ENCODE data around the gene AUTS2.

The AUTS2 gene

GRCh38 chr7:70416347-70416985 lies 818.2 kb downstream of the AUTS2 start:
- H3K9me3 ChIP-seq (ENCODE audit: severe bottlenecking) = no peaks in the 10 kb centered on the region
- H3K4me1 ChIP-seq (ENCODE audit: insufficient read depth, poor library complexity, severe bottlenecking) = no peaks in the 10 kb centered on the region
- ATAC-seq (ENCODE audit: low read depth) (no peak), DNase-seq (ENCODE audit: low spot score) (no peak)
- TF ChIP-seq, protein P1, sequence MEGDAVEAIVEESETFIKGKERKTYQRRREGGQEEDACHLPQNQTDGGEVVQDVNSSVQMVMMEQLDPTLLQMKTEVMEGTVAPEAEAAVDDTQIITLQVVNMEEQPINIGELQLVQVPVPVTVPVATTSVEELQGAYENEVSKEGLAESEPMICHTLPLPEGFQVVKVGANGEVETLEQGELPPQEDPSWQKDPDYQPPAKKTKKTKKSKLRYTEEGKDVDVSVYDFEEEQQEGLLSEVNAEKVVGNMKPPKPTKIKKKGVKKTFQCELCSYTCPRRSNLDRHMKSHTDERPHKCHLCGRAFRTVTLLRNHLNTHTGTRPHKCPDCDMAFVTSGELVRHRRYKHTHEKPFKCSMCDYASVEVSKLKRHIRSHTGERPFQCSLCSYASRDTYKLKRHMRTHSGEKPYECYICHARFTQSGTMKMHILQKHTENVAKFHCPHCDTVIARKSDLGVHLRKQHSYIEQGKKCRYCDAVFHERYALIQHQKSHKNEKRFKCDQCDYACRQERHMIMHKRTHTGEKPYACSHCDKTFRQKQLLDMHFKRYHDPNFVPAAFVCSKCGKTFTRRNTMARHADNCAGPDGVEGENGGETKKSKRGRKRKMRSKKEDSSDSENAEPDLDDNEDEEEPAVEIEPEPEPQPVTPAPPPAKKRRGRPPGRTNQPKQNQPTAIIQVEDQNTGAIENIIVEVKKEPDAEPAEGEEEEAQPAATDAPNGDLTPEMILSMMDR (IDR thresholded peaks at IDR 0.05; ENCODE audit: poor library complexity, severe bottlenecking) = no peak
- no peak overlapping the region for H3K27ac ChIP-seq (ENCODE audit: poor library complexity, severe bottlenecking)
- H3K27me3 ChIP-seq (ENCODE audit: insufficient read depth, poor library complexity, severe bottlenecking) = no peaks in the 10 kb centered on the region
- H3K36me3 ChIP-seq (ENCODE audit: low read depth) = no peaks in the 10 kb centered on the region
- H3K4me3 ChIP-seq (ENCODE audit: severe bottlenecking) = no peak overlapping the region

GRCh38 chr7:70416986-70417655 lies 818.8 kb downstream of the AUTS2 start:
- no peaks in the 10 kb centered on the region for H3K4me1 ChIP-seq (ENCODE audit: insufficient read depth, poor library complexity, severe bottlenecking)

DNA sequence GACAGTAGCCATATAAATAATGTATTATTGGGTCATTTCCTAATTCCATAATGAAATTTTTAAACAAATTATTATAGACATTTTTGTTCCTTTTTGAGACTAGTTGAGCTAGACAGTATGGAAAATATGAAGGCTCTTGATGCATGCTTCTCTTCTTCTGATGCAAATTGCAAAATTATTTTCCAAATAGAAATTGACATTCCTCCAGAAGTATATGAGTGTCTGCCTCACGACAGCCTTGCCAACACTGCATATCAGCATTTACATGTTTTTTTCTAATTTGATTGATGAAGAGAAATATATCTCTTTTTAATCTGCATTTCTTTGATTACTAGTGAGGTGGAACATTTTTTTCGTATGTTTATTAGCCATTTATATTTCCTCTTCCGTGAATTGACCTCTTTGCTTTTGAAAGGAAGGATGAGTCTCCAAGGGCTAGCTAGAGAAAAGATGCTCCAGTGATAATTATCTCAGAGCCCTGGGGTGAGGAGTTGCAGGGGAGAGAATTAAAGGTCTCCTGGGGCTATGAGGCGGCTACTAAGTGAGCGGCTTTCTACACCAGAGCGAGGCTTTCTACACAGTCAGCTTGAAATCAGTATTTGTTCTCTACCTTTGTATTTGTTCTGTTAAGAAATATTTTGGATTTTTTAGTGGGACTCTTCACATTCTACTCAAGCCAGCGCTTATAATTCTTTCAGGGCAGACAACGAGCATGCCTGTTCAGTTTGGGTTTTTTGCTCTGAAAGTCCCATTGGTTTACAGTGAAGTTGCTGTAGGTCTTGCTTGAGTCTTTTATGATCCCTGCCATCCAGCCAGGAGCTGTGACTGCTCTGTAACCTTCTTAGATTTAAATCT lies 821.5 kb downstream of the AUTS2 start:
- Histone ChIP-seq H3K9me3 (ENCODE audit: severe bottlenecking) (no peaks in the 10 kb centered on the region), H3K27me3 (ENCODE audit: insufficient read depth, poor library complexity, severe bottlenecking) (no peaks in the 10 kb centered on the region), H3K4me1 (ENCODE audit: insufficient read depth, poor library complexity, severe bottlenecking) (no peaks in the 10 kb centered on the region), H3K36me3 (ENCODE audit: low read depth) (no peaks in the 10 kb centered on the region), H3K27ac (ENCODE audit: poor library complexity, severe bottlenecking) (no peak overlapping the region), H3K4me3 (ENCODE audit: severe bottlenecking) (no peak overlapping the region)
- DNase-seq (ENCODE audit: low spot score) (no peak), ATAC-seq (ENCODE audit: low read depth) (no peak)
- TF ChIP-seq, protein P1 (IDR thresholded peaks at IDR 0.05; ENCODE audit: poor library complexity, severe bottlenecking) = no peak

More at GRCh38 chr7:70416986-70417655, 818.8 kb downstream of the AUTS2 start:
- TF ChIP-seq, protein P1 (IDR thresholded peaks at IDR 0.05; ENCODE audit: poor library complexity, severe bottlenecking) = no peak
- Histone ChIP-seq H3K27ac (ENCODE audit: poor library complexity, severe bottlenecking) (no peak overlapping the region), H3K4me3 (ENCODE audit: severe bottlenecking) (no peak overlapping the region), H3K27me3 (ENCODE audit: insufficient read depth, poor library complexity, severe bottlenecking) (no peaks in the 10 kb centered on the region), H3K9me3 (ENCODE audit: severe bottlenecking) (no peaks in the 10 kb centered on the region), H3K36me3 (ENCODE audit: low read depth) (no peaks in the 10 kb centered on the region)
- ATAC-seq (ENCODE audit: low read depth) = no peak
- DNase-seq (ENCODE audit: low spot score) = no peak

DNA sequence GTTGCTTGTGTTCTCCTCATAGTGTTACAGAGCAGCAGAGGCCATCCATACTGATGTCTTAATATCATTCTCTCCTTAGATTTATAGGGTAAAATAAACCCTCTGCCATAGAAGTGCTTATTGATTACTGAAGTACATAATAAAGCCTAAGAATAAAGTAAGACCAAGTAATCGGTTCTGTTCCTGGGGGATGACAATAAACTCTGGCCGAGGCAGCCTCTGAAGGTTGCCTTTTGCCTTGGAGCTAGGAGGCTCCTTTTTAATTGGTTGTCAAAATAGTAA lies 822.0 kb downstream of the AUTS2 start:
- no peaks in the 10 kb centered on the region for H3K27me3 ChIP-seq (ENCODE audit: insufficient read depth, poor library complexity, severe bottlenecking)
- no peaks in the 10 kb centered on the region for H3K36me3 ChIP-seq (ENCODE audit: low read depth)
- no peak overlapping the region for H3K27ac ChIP-seq (ENCODE audit: poor library complexity, severe bottlenecking)
- DNase-seq (ENCODE audit: low spot score) = no peak
- ATAC-seq (ENCODE audit: low read depth) = no peak
- no peaks in the 10 kb centered on the region for H3K9me3 ChIP-seq (ENCODE audit: severe bottlenecking)
- no peak overlapping the region for H3K4me3 ChIP-seq (ENCODE audit: severe bottlenecking)
- no peaks in the 10 kb centered on the region for H3K4me1 ChIP-seq (ENCODE audit: insufficient read depth, poor library complexity, severe bottlenecking)
- TF ChIP-seq, protein P1 (IDR thresholded peaks at IDR 0.05; ENCODE audit: poor library complexity, severe bottlenecking) = no peak
